ENCODE measurements around the gene CERK.

The CERK gene

DNA sequence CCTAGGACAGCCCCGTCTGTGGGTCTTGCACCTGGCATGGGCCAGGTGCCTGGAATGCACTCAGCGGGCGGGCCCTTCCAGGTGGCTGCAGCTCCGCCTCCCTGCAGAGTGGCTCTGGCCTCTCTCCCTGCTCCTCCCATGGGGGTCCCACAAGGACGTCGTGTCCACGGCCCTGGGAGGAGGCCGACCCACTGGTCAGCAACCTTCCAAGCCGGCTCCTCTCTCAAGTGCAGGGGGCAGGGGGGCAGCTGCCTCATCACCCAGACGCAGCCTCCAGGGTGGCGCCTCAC is 41.9 kb downstream of the CERK start:
- H3K4me2 ChIP-seq (ENCODE audit: low read length) = no peak overlapping the region
- no peaks in the 10 kb centered on the region for H3K9me3 ChIP-seq (ENCODE audit: insufficient read depth, low read length)
- no peak overlapping the region for H2AFZ ChIP-seq (ENCODE audit: low read depth, low read length)
- peaks cover 67% of the 10 kb centered on the region for H3K36me3 ChIP-seq (replicated peaks; ENCODE audit: low read depth, low read length)
- H3K27me3 ChIP-seq (ENCODE audit: low read depth, low read length) = no peaks in the 10 kb centered on the region
- peaks cover 7% of the 10 kb centered on the region; the same call in 1 of the 2 replicates for H4K20me1 ChIP-seq (ENCODE audit: insufficient read depth, low read length)
- no peaks in the 10 kb centered on the region for H3K79me2 ChIP-seq (ENCODE audit: low read length)
- H3K27ac ChIP-seq (ENCODE audit: low read length) = no peak overlapping the region
- H3K4me3 ChIP-seq (ENCODE audit: low read length) = no peak overlapping the region
- TF ChIP-seq EZH2phosphoT487 (IDR thresholded peaks at IDR 0.05; ENCODE audit: low read depth) = no peak
- TF ChIP-seq, protein P1, sequence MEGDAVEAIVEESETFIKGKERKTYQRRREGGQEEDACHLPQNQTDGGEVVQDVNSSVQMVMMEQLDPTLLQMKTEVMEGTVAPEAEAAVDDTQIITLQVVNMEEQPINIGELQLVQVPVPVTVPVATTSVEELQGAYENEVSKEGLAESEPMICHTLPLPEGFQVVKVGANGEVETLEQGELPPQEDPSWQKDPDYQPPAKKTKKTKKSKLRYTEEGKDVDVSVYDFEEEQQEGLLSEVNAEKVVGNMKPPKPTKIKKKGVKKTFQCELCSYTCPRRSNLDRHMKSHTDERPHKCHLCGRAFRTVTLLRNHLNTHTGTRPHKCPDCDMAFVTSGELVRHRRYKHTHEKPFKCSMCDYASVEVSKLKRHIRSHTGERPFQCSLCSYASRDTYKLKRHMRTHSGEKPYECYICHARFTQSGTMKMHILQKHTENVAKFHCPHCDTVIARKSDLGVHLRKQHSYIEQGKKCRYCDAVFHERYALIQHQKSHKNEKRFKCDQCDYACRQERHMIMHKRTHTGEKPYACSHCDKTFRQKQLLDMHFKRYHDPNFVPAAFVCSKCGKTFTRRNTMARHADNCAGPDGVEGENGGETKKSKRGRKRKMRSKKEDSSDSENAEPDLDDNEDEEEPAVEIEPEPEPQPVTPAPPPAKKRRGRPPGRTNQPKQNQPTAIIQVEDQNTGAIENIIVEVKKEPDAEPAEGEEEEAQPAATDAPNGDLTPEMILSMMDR (IDR thresholded peaks at IDR 0.05; ENCODE audit: low read depth, low read length) = no peak
- H3K4me1 ChIP-seq (ENCODE audit: low read length) = no peaks in the 10 kb centered on the region
- H3K9ac ChIP-seq (ENCODE audit: low read length) = no peak overlapping the region

DNA sequence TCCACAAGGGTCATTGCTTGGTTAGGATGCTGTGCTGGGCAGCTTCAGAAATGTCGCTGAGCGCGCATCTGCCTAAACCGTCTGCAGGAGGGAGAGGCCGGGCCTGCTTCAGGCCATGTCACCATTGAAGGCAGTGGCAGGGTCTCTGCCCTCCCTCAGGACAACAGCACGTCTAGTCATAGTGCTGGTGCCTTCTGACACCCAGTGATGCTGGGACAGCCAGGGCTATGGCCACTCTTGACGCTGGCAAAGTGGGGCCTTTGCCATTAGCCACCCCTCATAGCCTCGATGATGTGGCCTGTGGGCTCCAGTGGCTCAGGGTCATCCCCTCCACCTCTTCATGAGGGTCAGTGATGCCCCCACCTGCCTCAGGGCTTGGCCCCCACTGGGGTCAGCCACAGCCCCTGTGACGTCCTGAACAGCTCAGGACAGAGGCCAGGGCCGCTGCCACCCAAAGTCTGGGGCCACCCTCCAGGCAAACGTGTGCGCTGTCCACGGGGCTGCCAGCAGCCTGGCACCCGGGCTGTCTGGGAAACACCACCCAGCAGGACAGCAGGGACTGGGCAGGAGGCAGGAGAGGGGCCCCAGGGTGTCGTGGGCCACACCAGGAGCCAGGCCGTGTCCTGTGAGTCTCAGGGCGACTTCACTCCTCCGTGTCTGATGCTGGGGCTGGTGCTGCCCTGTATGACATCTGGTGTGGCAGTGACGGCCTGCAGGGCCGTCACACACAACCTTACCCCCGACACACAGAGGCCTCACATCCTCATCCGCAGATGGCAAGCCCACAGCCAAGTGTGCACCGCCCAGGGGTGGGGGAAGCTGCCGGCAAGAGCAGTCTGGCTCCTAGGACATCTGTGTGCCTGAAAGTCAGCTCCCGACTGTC is 42.5 kb downstream of the CERK start:
- Histone ChIP-seq H2AFZ (ENCODE audit: low read depth, low read length) (no peak overlapping the region), H3K27ac (ENCODE audit: low read length) (no peak overlapping the region), H4K20me1 (ENCODE audit: insufficient read depth, low read length) (peaks cover 7% of the 10 kb centered on the region; the same call in 1 of the 2 replicates), H3K4me3 (ENCODE audit: low read length) (no peak overlapping the region), H3K36me3 (replicated peaks; ENCODE audit: low read depth, low read length) (peaks cover 65% of the 10 kb centered on the region), H3K9ac (ENCODE audit: low read length) (no peak overlapping the region), H3K4me2 (ENCODE audit: low read length) (no peak overlapping the region), H3K4me1 (ENCODE audit: low read length) (no peaks in the 10 kb centered on the region), H3K9me3 (ENCODE audit: insufficient read depth, low read length) (no peaks in the 10 kb centered on the region), H3K27me3 (ENCODE audit: low read depth, low read length) (no peaks in the 10 kb centered on the region), H3K79me2 (ENCODE audit: low read length) (no peaks in the 10 kb centered on the region)
- TF ChIP-seq, protein P1 (IDR thresholded peaks at IDR 0.05; ENCODE audit: low read depth, low read length) = no peak
- TF ChIP-seq EZH2phosphoT487 (IDR thresholded peaks at IDR 0.05; ENCODE audit: low read depth) = no peak

DNA sequence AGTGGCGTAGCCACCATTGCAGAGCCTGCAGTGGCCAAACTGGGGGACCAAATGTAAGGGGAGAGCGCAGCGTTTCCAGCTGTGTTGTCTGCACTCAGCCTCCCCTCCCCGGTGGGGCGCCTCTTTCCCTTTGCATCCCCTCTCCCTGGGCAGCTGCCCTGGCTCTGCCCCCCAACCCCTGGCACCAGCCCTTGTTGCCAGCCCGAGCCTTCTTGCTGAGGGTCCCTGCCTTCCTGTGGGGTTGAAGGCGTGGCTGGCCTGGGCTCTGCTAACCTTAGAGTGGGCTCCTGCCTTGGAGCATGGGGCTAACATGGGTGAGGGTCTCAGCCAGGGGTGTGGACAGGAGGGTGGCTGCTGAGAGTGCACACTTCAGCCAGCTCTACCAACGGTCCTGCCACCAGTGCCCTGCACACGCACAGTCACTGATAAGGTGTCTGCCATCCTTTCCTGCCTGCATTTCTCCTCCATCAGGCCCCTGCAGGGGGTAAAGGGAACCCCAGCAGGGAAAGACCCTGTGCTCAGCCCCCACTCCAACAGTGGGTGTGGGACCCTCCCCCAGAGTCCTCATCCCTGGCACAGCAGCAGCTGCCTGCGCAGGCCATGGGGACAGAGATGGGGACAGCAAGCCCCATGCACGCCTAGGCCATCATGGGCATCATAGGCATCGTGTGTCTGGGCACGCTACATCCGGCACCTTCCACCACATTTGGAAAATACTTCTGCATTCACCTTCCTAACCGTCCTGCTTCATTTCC is 43.5 kb downstream of the CERK start:
- no peak overlapping the region for H2AFZ ChIP-seq (ENCODE audit: low read depth, low read length)
- TF ChIP-seq, protein P1 (IDR thresholded peaks at IDR 0.05; ENCODE audit: low read depth, low read length) = no peak
- TF ChIP-seq EZH2phosphoT487 (IDR thresholded peaks at IDR 0.05; ENCODE audit: low read depth) = no peak
- H3K79me2 ChIP-seq (ENCODE audit: low read length) = no peaks in the 10 kb centered on the region
- H3K4me3 ChIP-seq (ENCODE audit: low read length) = no peak overlapping the region
- H3K9ac ChIP-seq (ENCODE audit: low read length) = no peak overlapping the region
- no peak overlapping the region for H3K4me2 ChIP-seq (ENCODE audit: low read length)
- H3K27me3 ChIP-seq (ENCODE audit: low read depth, low read length) = no peaks in the 10 kb centered on the region
- peaks cover 7% of the 10 kb centered on the region; the same call in 1 of the 2 replicates for H4K20me1 ChIP-seq (ENCODE audit: insufficient read depth, low read length)
- H3K27ac ChIP-seq (ENCODE audit: low read length) = no peak overlapping the region
- no peaks in the 10 kb centered on the region for H3K4me1 ChIP-seq (ENCODE audit: low read length)
- H3K36me3 ChIP-seq (replicated peaks; ENCODE audit: low read depth, low read length) = peaks cover 73% of the 10 kb centered on the region
- no peaks in the 10 kb centered on the region for H3K9me3 ChIP-seq (ENCODE audit: insufficient read depth, low read length)

All from OCI-LY3 (cell line).